Activated CD4-positive, alpha-beta T cell treated with anti-CD3 and anti-CD28 coated beads, Interleukin-2, Interleukin-4, amounts not matched to agents 100 ng/mL and 50 ng/mL, durations not matched to agents 16 hours and 8 hours (primary cell): ENCODE results near the gene SAP25.
A peak's percentile ranks its signal among the peaks of the same experiment; 100 is the strongest.

Experiments
- DNase-seq: peaks from one replicate; pipeline ENCODE4 v3.0.0-alpha.2; 2020; ENCODE audit warnings: low spot score

SAP25 gene

GRCh38 chr7:100595188-100595587 is 21.5 kb upstream of the SAP25 start:
- no peak for DNase-seq

- no peak for DNase-seq
These were observed 17.9 kb upstream of the SAP25 start for GRCh38 chr7:100591596-100591995.

GRCh38 chr7:100590077-100590737 is 16.5 kb upstream of the SAP25 start:
- no peak for DNase-seq

- no peak for DNase-seq
These were observed 15.7 kb upstream of the SAP25 start for GRCh38 chr7:100589341-100589947.

GRCh38 chr7:100588438-100588837 is 14.7 kb upstream of the SAP25 start:
- DNase-seq, result no peak

- peak; percentile 100 for DNase-seq
These were observed 12.7 kb upstream of the SAP25 start, which contains the start of gene FBXO24 for GRCh38 chr7:100586266-100587025. Gene FBXO24 (plus strand): TSS chr7:100586328. CDS start chr7:100586626, 298 bp downstream.

GRCh38 chr7:100585511-100586265 is 12.0 kb upstream of the SAP25 start, which contains the start of gene LRCH4:
Gene LRCH4 (minus strand): TSS chr7:100586129. CDS start chr7:100586100, 29 bp downstream.
- no peak for DNase-seq

- no peak for DNase-seq
These were observed 11.2 kb upstream of the SAP25 start for GRCh38 chr7:100584683-100585510.

GRCh38 chr7:100584054-100584682 is 10.5 kb upstream of the SAP25 start:
- no peak for DNase-seq

- DNase-seq, result peak; percentile 83
These were observed 9.7 kb upstream of the SAP25 start for GRCh38 chr7:100583132-100584053.

- no peak for DNase-seq
These were observed 8.9 kb upstream of the SAP25 start for GRCh38 chr7:100582650-100583049.

- DNase-seq, result no peak
These were observed 8.4 kb upstream of the SAP25 start for GRCh38 chr7:100582041-100582579.

GRCh38 chr7:100580466-100581283 is 7.0 kb upstream of the SAP25 start:
- no peak for DNase-seq

GRCh38 chr7:100578246-100579183 is 4.8 kb upstream of the SAP25 start:
- DNase-seq, result no peak

- no peak for DNase-seq
These were observed 3.8 kb upstream of the SAP25 start for GRCh38 chr7:100577507-100577906.

- no peak for DNase-seq
These were observed 3.4 kb upstream of the SAP25 start for GRCh38 chr7:100577103-100577502.

- DNase-seq, result no peak
These were observed 2.8 kb upstream of the SAP25 start for GRCh38 chr7:100576384-100576993.
